ENCODE data around the gene FHDC1. TPM values are rescaled to one million over a fixed set of nuclear protein-coding genes. Genes with fewer than 3 reads are reported as not detected.

Gene FHDC1
- total RNA-seq, 1 experiment from 2014 or later, result 0.95 TPM

GRCh38 chr4:152999346-153000075, 63.4 kb downstream of the FHDC1 start:
- no peaks in the 10 kb centered on the region for H3K36me3 ChIP-seq (ENCODE audit: low read depth, low read length)
- ChIA-PET POLR2A (ENCODE audit: unreplicated experiment) (no interaction called here), CTCF (no interaction called here)
- H3K9ac ChIP-seq (ENCODE audit: low read length), result no peak overlapping the region
- no peak for ATAC-seq
- no peak overlapping the region for H3K27ac ChIP-seq (ENCODE audit: low read length)
- no TSS peak for BruUV-seq (replicated peaks)
- no peaks in the 10 kb centered on the region for H3K9me2 ChIP-seq (replicated peaks; ENCODE audit: low read length)
- no peak overlapping the region for H3K4me3 ChIP-seq (ENCODE audit: low read length)
- TF ChIP-seq EZH2 (IDR thresholded peaks at IDR 0.05; ENCODE audit: low read length, unreplicated experiment), result no peak
- TF ChIP-seq EZH2phosphoT487 (IDR thresholded peaks at IDR 0.05; ENCODE audit: borderline replicate concordance, low read length), result no peak
- TF ChIP-seq CTCF (conservative IDR thresholded peaks at IDR 0.05; ENCODE audit: low read depth, low read length), result no peak
- no peaks in the 10 kb centered on the region for H3F3A ChIP-seq (ENCODE audit: low read length, unreplicated experiment)
- no peaks in the 10 kb centered on the region for H3K9me3 ChIP-seq (ENCODE audit: low read length)
- H4K20me1 ChIP-seq (ENCODE audit: low read length), result no peaks in the 10 kb centered on the region
- H3K4me2 ChIP-seq (ENCODE audit: low read length), result no peak overlapping the region
- intact Hi-C loops (cut with micrococcal nuclease), result no loop called here
- no peak for DNase-seq
- H3K4me1 ChIP-seq (ENCODE audit: insufficient read depth, low read length), result peaks cover 27% of the 10 kb centered on the region
- H2AFZ ChIP-seq (ENCODE audit: low read length), result no peak overlapping the region
- no peaks in the 10 kb centered on the region for H3K27me3 ChIP-seq (ENCODE audit: low read length)
- H3K79me2 ChIP-seq (ENCODE audit: low read length), result no peaks in the 10 kb centered on the region

- no peak overlapping the region for H3K9ac ChIP-seq (ENCODE audit: low read length)
- no peak overlapping the region for H3K4me2 ChIP-seq (ENCODE audit: low read length)
- no peak overlapping the region for H3K4me3 ChIP-seq (ENCODE audit: low read length)
- POLR2A ChIA-PET (ENCODE audit: unreplicated experiment), result no interaction called here
- no peaks in the 10 kb centered on the region for H3F3A ChIP-seq (ENCODE audit: low read length, unreplicated experiment)
- H3K79me2 ChIP-seq (ENCODE audit: low read length), result no peaks in the 10 kb centered on the region
- no peak for ATAC-seq
- no peak for TF ChIP-seq EZH2 (IDR thresholded peaks at IDR 0.05; ENCODE audit: low read length, unreplicated experiment)
- TF ChIP-seq EZH2phosphoT487 (IDR thresholded peaks at IDR 0.05; ENCODE audit: borderline replicate concordance, low read length), result no peak
- TF ChIP-seq CTCF (conservative IDR thresholded peaks at IDR 0.05; ENCODE audit: low read depth, low read length), result no peak
- BruUV-seq (replicated peaks), result no TSS peak
- peaks cover 27% of the 10 kb centered on the region for H3K4me1 ChIP-seq (ENCODE audit: insufficient read depth, low read length)
- intact Hi-C loops (cut with micrococcal nuclease), result no loop called here
- DNase-seq, result no peak
- H2AFZ ChIP-seq (ENCODE audit: low read length), result no peak overlapping the region
- H3K36me3 ChIP-seq (ENCODE audit: low read depth, low read length), result no peaks in the 10 kb centered on the region
- no peaks in the 10 kb centered on the region for H4K20me1 ChIP-seq (ENCODE audit: low read length)
- CTCF ChIA-PET, result no interaction called here
- H3K9me2 ChIP-seq (replicated peaks; ENCODE audit: low read length), result no peaks in the 10 kb centered on the region
- no peaks in the 10 kb centered on the region for H3K9me3 ChIP-seq (ENCODE audit: low read length)
- H3K27me3 ChIP-seq (ENCODE audit: low read length), result no peaks in the 10 kb centered on the region
- no peak overlapping the region for H3K27ac ChIP-seq (ENCODE audit: low read length)
Observed at GRCh38 chr4:153000076-153000420, 63.9 kb downstream of the FHDC1 start.

GRCh38 chr4:153001626-153002025, 65.5 kb downstream of the FHDC1 start:
- Histone ChIP-seq H3K4me2 (ENCODE audit: low read length) (no peak overlapping the region), H4K20me1 (ENCODE audit: low read length) (no peaks in the 10 kb centered on the region), H3K36me3 (ENCODE audit: low read depth, low read length) (no peaks in the 10 kb centered on the region), H3K4me1 (ENCODE audit: insufficient read depth, low read length) (peaks cover 17% of the 10 kb centered on the region), H3K27ac (ENCODE audit: low read length) (no peak overlapping the region), H3K4me3 (ENCODE audit: low read length) (no peak overlapping the region), H3K9me2 (replicated peaks; ENCODE audit: low read length) (no peaks in the 10 kb centered on the region), H3F3A (ENCODE audit: low read length, unreplicated experiment) (no peaks in the 10 kb centered on the region), H2AFZ (ENCODE audit: low read length) (no peak overlapping the region), H3K9me3 (ENCODE audit: low read length) (no peaks in the 10 kb centered on the region), H3K9ac (ENCODE audit: low read length) (no peak overlapping the region), H3K27me3 (ENCODE audit: low read length) (no peaks in the 10 kb centered on the region), H3K79me2 (ENCODE audit: low read length) (no peaks in the 10 kb centered on the region)
- ChIA-PET POLR2A (ENCODE audit: unreplicated experiment) (interaction anchor here (0.6 kb wide), 1 partner anchor 31 kb away, joined by 5 read pairs; no protein-coding TSS in a partner anchor), CTCF (no interaction called here)
- BruUV-seq (replicated peaks), result no TSS peak
- TF ChIP-seq EZH2phosphoT487 (IDR thresholded peaks at IDR 0.05; ENCODE audit: borderline replicate concordance, low read length) (no peak), EZH2 (IDR thresholded peaks at IDR 0.05; ENCODE audit: low read length, unreplicated experiment) (no peak), CTCF (conservative IDR thresholded peaks at IDR 0.05; ENCODE audit: low read depth, low read length) (no peak)
- intact Hi-C loops (cut with micrococcal nuclease), result no loop called here
- no peak for ATAC-seq
- DNase-seq, result no peak
